Loucy (cell line): ENCODE results near the gene ZNF784.

Experiments used
- H2AFZ ChIP-seq: fragments of 200-600 bp; sonication (generic); 2 replicates; pipeline ENCODE4 v1.6.0; 2016; ENCODE audit warnings: antibody characterized with exemption, mild to moderate bottlenecking, low read length, moderate library complexity
- H3F3A ChIP-seq: fragments of 200-600 bp; 2 replicates; pipeline ENCODE4 v1.6.0; 2016; ENCODE audit warnings: antibody characterized with exemption, low read depth, mild to moderate bottlenecking
- H3K27me3 ChIP-seq: fragments of 200-600 bp; sonication (generic); 2 replicates; pipeline ENCODE4 v1.6.1; 2014; ENCODE audit warnings: low read length, mild to moderate bottlenecking; ENCODE audit not compliant: insufficient read depth, poor library complexity, severe bottlenecking
- H3K36me3 ChIP-seq: fragments of 200-600 bp; sonication (generic); 2 replicates; pipeline ENCODE4 v1.6.1; 2016; ENCODE audit warnings: low read length; ENCODE audit not compliant: insufficient read depth
- H3K4me1 ChIP-seq: fragments of 200-600 bp; sonication (generic); 2 replicates; pipeline ENCODE4 v1.5.1; 2014; ENCODE audit warnings: low read length, mild to moderate bottlenecking; ENCODE audit not compliant: insufficient read depth, poor library complexity, severe bottlenecking
- H3K4me2 ChIP-seq: fragments of 200-600 bp; sonication (generic); 2 replicates; pipeline ENCODE4 v1.6.0; 2014; ENCODE audit warnings: antibody characterized with exemption, low read length, low read depth, mild to moderate bottlenecking; ENCODE audit not compliant: poor library complexity, severe bottlenecking
- H3K4me3 ChIP-seq: fragments of 200-600 bp; sonication (generic); 2 replicates; pipeline ENCODE4 v1.5.1; 2014; ENCODE audit warnings: low read length, mild to moderate bottlenecking, mixed read lengths; ENCODE audit not compliant: poor library complexity, severe bottlenecking
- H3K79me2 ChIP-seq: fragments of 200-600 bp; sonication (generic); 2 replicates; pipeline ENCODE4 v1.6.1; 2014; ENCODE audit warnings: low read length; ENCODE audit not compliant: insufficient read depth
- H3K9ac ChIP-seq: fragments of 200-600 bp; sonication (generic); 2 replicates; pipeline ENCODE4 v1.6.0; 2014; ENCODE audit warnings: mild to moderate bottlenecking, low read depth, low read length, moderate library complexity; ENCODE audit not compliant: poor library complexity, severe bottlenecking
- H3K9me2 ChIP-seq: fragments of 200-600 bp; sonication (generic); replicated peaks from 2 replicates; pipeline ENCODE4 v1.6.1; 2016; ENCODE audit warnings: low read depth, low read length, mixed read lengths
- H3K9me3 ChIP-seq: fragments of 200-600 bp; sonication (generic); 2 replicates; pipeline ENCODE4 v1.6.1; 2014; ENCODE audit warnings: mild to moderate bottlenecking, antibody characterized with exemption, low read length, low read depth; ENCODE audit not compliant: insufficient read depth
- H4K20me1 ChIP-seq: fragments of 200-600 bp; sonication (generic); 2 replicates; pipeline ENCODE4 v1.6.0; 2014; ENCODE audit warnings: antibody characterized with exemption, low read length, mild to moderate bottlenecking; ENCODE audit not compliant: insufficient read depth, poor library complexity, severe bottlenecking
- EZH2phosphoT487 ChIP-seq: fragments of 200-600 bp; IDR thresholded peaks from 2 replicates; pipeline ENCODE4 v1.6.1; 2018; ENCODE audit warnings: antibody characterized with exemption, mild to moderate bottlenecking, moderate library complexity, borderline replicate concordance
- TF ChIP-seq, protein P1 (sequence below): fragments of 200-600 bp; sonication (generic); conservative IDR thresholded peaks from 2 replicates; pipeline ENCODE4 v1.5.1; 2014; ENCODE audit warnings: mild to moderate bottlenecking, antibody characterized with exemption, low read length

ZNF784 gene

DNA sequence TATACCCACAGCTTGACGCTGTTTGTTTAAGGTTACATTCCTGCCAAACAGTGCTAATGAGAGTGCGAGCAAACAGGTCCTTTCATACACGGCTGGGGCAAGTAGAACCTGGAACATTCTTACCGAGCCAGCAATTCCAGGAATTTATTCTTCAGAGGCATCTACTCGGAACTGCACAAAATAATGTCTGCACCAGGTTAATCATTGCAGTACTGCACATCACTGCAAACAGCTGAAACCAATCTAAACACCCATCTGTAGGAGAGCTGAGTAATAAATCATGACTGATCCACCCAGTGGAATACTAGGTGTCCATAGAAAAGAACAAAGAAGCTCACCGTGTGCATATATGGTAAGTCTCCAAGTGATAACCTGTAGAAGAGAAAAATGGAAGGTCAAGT lies 42.5 kb downstream of the ZNF784 start:
- Histone ChIP-seq H3K9ac (no peak overlapping the region), H3F3A (peaks cover 11% of the 10 kb centered on the region; the same call in 1 of the 2 replicates), H4K20me1 (peaks cover 4% of the 10 kb centered on the region), H3K27me3 (no peaks in the 10 kb centered on the region), H3K9me2 (no peaks in the 10 kb centered on the region), H3K79me2 (peaks cover 28% of the 10 kb centered on the region), H3K4me2 (no peak overlapping the region), H3K36me3 (peaks cover 5% of the 10 kb centered on the region; the same call in 1 of the 2 replicates), H2AFZ (no peak overlapping the region), H3K4me3 (no peak overlapping the region), H3K4me1 (peaks cover 20% of the 10 kb centered on the region), H3K9me3 (no peaks in the 10 kb centered on the region)
- TF ChIP-seq, protein P1, sequence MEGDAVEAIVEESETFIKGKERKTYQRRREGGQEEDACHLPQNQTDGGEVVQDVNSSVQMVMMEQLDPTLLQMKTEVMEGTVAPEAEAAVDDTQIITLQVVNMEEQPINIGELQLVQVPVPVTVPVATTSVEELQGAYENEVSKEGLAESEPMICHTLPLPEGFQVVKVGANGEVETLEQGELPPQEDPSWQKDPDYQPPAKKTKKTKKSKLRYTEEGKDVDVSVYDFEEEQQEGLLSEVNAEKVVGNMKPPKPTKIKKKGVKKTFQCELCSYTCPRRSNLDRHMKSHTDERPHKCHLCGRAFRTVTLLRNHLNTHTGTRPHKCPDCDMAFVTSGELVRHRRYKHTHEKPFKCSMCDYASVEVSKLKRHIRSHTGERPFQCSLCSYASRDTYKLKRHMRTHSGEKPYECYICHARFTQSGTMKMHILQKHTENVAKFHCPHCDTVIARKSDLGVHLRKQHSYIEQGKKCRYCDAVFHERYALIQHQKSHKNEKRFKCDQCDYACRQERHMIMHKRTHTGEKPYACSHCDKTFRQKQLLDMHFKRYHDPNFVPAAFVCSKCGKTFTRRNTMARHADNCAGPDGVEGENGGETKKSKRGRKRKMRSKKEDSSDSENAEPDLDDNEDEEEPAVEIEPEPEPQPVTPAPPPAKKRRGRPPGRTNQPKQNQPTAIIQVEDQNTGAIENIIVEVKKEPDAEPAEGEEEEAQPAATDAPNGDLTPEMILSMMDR = no peak

DNA sequence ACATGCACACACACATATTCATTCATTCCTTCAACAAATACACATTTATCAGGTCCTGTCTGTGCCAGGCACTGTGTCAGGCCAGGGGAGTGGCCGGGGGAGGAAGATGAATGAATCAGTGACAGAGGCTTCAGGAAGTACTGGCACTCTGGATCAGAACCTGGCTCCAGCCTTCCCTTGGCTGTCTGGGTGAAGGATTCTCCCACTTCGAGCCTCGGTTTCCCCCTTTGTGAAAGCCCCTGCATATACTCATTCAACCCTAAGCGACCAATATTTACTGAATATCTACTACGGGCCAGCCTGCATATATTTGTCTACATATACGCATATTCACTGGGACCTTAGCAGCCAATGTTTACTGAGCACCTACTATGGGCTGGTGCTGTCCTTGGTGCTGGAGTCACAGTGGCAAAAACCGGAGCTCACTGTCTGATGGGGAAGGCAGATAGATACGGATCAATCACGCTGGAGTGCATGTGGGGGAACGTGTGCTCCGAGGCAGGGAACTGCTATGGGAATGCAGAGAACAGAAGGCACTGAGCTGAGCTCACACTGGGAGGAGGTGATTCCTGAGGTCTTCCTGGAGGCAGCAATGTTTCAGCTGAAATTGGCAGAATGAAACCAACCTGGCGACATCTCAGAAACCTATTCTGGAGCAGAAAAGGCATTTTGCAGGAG lies 43.1 kb downstream of the ZNF784 start:
- H2AFZ ChIP-seq = peak overlapping the region; percentile 91
- TF ChIP-seq, protein P1 = no peak
- TF ChIP-seq EZH2phosphoT487 = no peak
- peak overlapping the region; percentile 94 for H3K4me3 ChIP-seq
- peak overlapping the region; percentile 79 for H3K4me2 ChIP-seq
- H3K27me3 ChIP-seq = no peaks in the 10 kb centered on the region
- H3F3A ChIP-seq = peaks cover 11% of the 10 kb centered on the region; the same call in 1 of the 2 replicates
- H3K9me3 ChIP-seq = no peaks in the 10 kb centered on the region
- H4K20me1 ChIP-seq = peaks cover 4% of the 10 kb centered on the region
- H3K36me3 ChIP-seq = peaks cover 6% of the 10 kb centered on the region; the same call in 1 of the 2 replicates
- peaks cover 28% of the 10 kb centered on the region for H3K79me2 ChIP-seq
- peak overlapping the region; percentile 98 for H3K9ac ChIP-seq
- H3K9me2 ChIP-seq = no peaks in the 10 kb centered on the region
- H3K4me1 ChIP-seq = peaks cover 15% of the 10 kb centered on the region

DNA sequence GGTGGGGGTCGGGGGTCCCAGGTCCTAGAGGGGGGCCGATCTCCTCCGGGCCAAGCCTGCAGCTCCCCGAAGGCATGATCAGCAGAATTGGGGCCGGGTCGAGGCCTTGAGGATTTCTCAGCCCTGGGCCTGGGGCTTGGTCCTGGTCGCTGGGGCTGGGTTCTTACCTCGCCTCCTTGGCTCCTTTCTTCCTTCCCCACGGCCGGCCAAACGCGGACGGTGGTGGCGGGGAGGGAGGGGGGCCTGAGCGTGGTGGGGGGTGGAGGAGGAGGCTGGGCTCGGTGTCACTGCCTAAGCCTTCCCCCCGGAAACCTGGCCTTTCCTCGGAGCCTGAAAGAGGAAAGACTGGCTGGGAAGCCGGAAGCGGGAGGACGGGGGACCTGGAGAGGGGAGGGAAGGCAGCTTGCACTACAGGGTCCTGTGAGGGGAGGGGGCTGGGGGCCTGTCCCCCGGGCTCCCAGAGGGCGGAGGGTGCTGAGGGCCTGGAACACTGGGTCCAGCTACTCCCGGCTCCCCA lies 43.7 kb downstream of the ZNF784 start, which contains the start of gene ZNF579:
ZNF579 (minus strand) TSS at position 221 of the 517 bp plus-strand sequence. CDS start 1,209 bp downstream, outside the sequence.
- H3F3A ChIP-seq = peaks cover 11% of the 10 kb centered on the region; the same call in 1 of the 2 replicates
- peak within 1 kb of the TSS; percentile 98 for H3K9ac ChIP-seq
- H2AFZ ChIP-seq = peak within 1 kb of the TSS; percentile 91
- no peaks in the 10 kb centered on the region for H3K9me2 ChIP-seq
- no peak for TF ChIP-seq EZH2phosphoT487
- TF ChIP-seq, protein P1 = no peak
- H4K20me1 ChIP-seq = peaks cover 4% of the 10 kb centered on the region
- H3K4me1 ChIP-seq = peaks cover 10% of the 10 kb centered on the region
- no peaks in the 10 kb centered on the region for H3K27me3 ChIP-seq
- peaks cover 6% of the 10 kb centered on the region; the same call in 1 of the 2 replicates for H3K36me3 ChIP-seq
- peak within 1 kb of the TSS; percentile 94 for H3K4me3 ChIP-seq
- peaks cover 28% of the 10 kb centered on the region for H3K79me2 ChIP-seq
- peak within 1 kb of the TSS; percentile 79 for H3K4me2 ChIP-seq
- no peaks in the 10 kb centered on the region for H3K9me3 ChIP-seq
